Lower lobe of right lung (tissue), 2 donors: Measurements from ENCODE around the gene SLC35B4. TPM values are rescaled to one million over a fixed set of nuclear protein-coding genes. Genes with fewer than 3 reads are reported as not detected.

Experiments
- ATAC-seq, 2 donors: fragments of 200-7000 bp; cut with Tn5 transposase; one replicate each; pipeline ENCODE4 v1.9.1; 2020 to 2022; ENCODE audit warnings: mild to moderate bottlenecking in 2 of 2, moderate library complexity in 2 of 2
- DNase-seq: peaks from one replicate; pipeline ENCODE4 v3.0.0-alpha.2; 2020
- H3K27ac ChIP-seq: fragments of 200-600 bp; one replicate; pipeline ENCODE4 v1.8.0; 2022
- H3K27me3 ChIP-seq: fragments of 200-600 bp; one replicate; pipeline ENCODE4 v1.8.0; 2022; ENCODE audit warnings: low read depth
- H3K36me3 ChIP-seq: fragments of 200-600 bp; one replicate; pipeline ENCODE4 v1.8.0; 2022; ENCODE audit warnings: mild to moderate bottlenecking
- H3K4me1 ChIP-seq: fragments of 200-600 bp; one replicate; pipeline ENCODE4 v1.8.0; 2022
- H3K4me3 ChIP-seq: fragments of 200-600 bp; one replicate; pipeline ENCODE4 v1.8.0; 2022; ENCODE audit warnings: mild to moderate bottlenecking
- H3K9me3 ChIP-seq: fragments of 200-600 bp; one replicate; pipeline ENCODE4 v1.8.0; 2022
- CTCF ChIP-seq: fragments of 200-600 bp; IDR thresholded peaks from one replicate; pipeline ENCODE4 v1.8.0; 2022; ENCODE audit warnings: antibody characterized with exemption, mild to moderate bottlenecking
- intact Hi-C: fragments of 100-400 bp; cut with DNase I; formaldehyde crosslinking; loops from one replicate; pipeline ENCODE4 v1.11.0; 2022
- total RNA-seq: library from RNA; stranded (reverse); fragmentation: NEBNext Ultra II Directional; extraction: Animal tissue kit (Norgen Biotek cat#: 25700); gene quantifications from one replicate; pipeline ENCODE4 v1.2.1, GENCODE V29; 2021
- donor health status: DM: no; HTN: yes; CAD: no; lungs with severe emphysema.

Gene SLC35B4
- total RNA-seq, 1 donor from 2014 or later = 12.2 TPM

GRCh38 chr7:134313543-134313942 lies 3.2 kb downstream of the SLC35B4 start:
- intact Hi-C loops = no loop called here
- no peak overlapping the region for H3K27ac ChIP-seq
- peaks cover 9% of the 10 kb centered on the region for H3K4me1 ChIP-seq
- ATAC-seq = no peak
- TF ChIP-seq CTCF = no peak
- no peaks in the 10 kb centered on the region for H3K27me3 ChIP-seq
- no peak for DNase-seq
- H3K36me3 ChIP-seq = no peaks in the 10 kb centered on the region
- H3K9me3 ChIP-seq = no peaks in the 10 kb centered on the region
- H3K4me3 ChIP-seq = no peak overlapping the region

GRCh38 chr7:134312717-134313116 lies 4.0 kb downstream of the SLC35B4 start:
- no peak for ATAC-seq
- Histone ChIP-seq H3K9me3 (no peaks in the 10 kb centered on the region), H3K36me3 (no peaks in the 10 kb centered on the region), H3K27ac (no peak overlapping the region), H3K4me1 (peaks cover 9% of the 10 kb centered on the region), H3K27me3 (no peaks in the 10 kb centered on the region), H3K4me3 (no peak overlapping the region)
- no peak for TF ChIP-seq CTCF
- DNase-seq = no peak
- intact Hi-C loops = no loop called here

GRCh38 chr7:134311807-134312206 lies 4.9 kb downstream of the SLC35B4 start:
- TF ChIP-seq CTCF = no peak
- H3K27ac ChIP-seq = no peak overlapping the region
- no peaks in the 10 kb centered on the region for H3K9me3 ChIP-seq
- ATAC-seq = no peak
- peaks cover 5% of the 10 kb centered on the region for H3K4me1 ChIP-seq
- H3K36me3 ChIP-seq = no peaks in the 10 kb centered on the region
- no peaks in the 10 kb centered on the region for H3K27me3 ChIP-seq
- intact Hi-C loops = no loop called here
- H3K4me3 ChIP-seq = no peak overlapping the region
- DNase-seq = no peak

GRCh38 chr7:134308548-134308947 lies 8.2 kb downstream of the SLC35B4 start:
- no peak for ATAC-seq
- no peak for TF ChIP-seq CTCF
- Histone ChIP-seq H3K9me3 (no peaks in the 10 kb centered on the region), H3K27me3 (no peaks in the 10 kb centered on the region), H3K36me3 (peaks cover 11% of the 10 kb centered on the region), H3K27ac (no peak overlapping the region), H3K4me3 (no peak overlapping the region), H3K4me1 (no peaks in the 10 kb centered on the region)
- intact Hi-C loops = no loop called here
- no peak for DNase-seq

- Histone ChIP-seq H3K9me3 (no peaks in the 10 kb centered on the region), H3K27ac (no peak overlapping the region), H3K4me1 (no peaks in the 10 kb centered on the region), H3K36me3 (peaks cover 20% of the 10 kb centered on the region), H3K27me3 (no peaks in the 10 kb centered on the region), H3K4me3 (no peak overlapping the region)
- ATAC-seq (no peak), DNase-seq (no peak)
- intact Hi-C loops = no loop called here
- no peak for TF ChIP-seq CTCF
Measured at GRCh38 chr7:134307320-134307719, 9.4 kb downstream of the SLC35B4 start.

- intact Hi-C loops = no loop called here
- Histone ChIP-seq H3K4me1 (no peaks in the 10 kb centered on the region), H3K9me3 (no peaks in the 10 kb centered on the region), H3K27me3 (no peaks in the 10 kb centered on the region), H3K27ac (no peak overlapping the region), H3K4me3 (no peak overlapping the region), H3K36me3 (peaks cover 52% of the 10 kb centered on the region)
- ATAC-seq = no peak
- no peak for TF ChIP-seq CTCF
- no peak for DNase-seq
Measured at GRCh38 chr7:134302120-134302519, 14.6 kb downstream of the SLC35B4 start.
